ENCODE measurements around the gene NPEPPS. TPM values are rescaled to one million over a fixed set of nuclear protein-coding genes. Genes with fewer than 3 reads are reported as not detected.

The NPEPPS gene
- polyA plus RNA-seq, 2 donors, result 110 to 115 TPM

- Histone ChIP-seq H3K27ac (ENCODE audit: low read depth in 2 of 2, low read length in 1 of 2) (no peak overlapping the region), H3K27me3 (ENCODE audit: control insufficient read depth in 1 of 2, insufficient read depth in 2 of 2, low read length in 2 of 2) (no peaks in the 10 kb centered on the region), H3K36me3 (ENCODE audit: control insufficient read depth in 2 of 2, insufficient read depth in 2 of 2, low read length in 1 of 2) (peaks cover 9 to 31% of the 10 kb centered on the region in 2 donors), H3K9me3 (ENCODE audit: control insufficient read depth in 2 of 2, insufficient read depth in 1 of 2, low read depth in 1 of 2, low read length in 1 of 2) (no peaks in the 10 kb centered on the region), H3K4me3 (ENCODE audit: low read depth in 1 of 2, low read length in 2 of 2) (no peak overlapping the region), H3K4me1 (ENCODE audit: control insufficient read depth in 2 of 2, insufficient read depth in 2 of 2, low read length in 1 of 2) (no peaks in the 10 kb centered on the region)
- WGBS, 2 donors, result 65 to 67% methylated on average over 2 of the region's 2 CpGs
These were observed 122.5 kb downstream of the NPEPPS start for GRCh38 chr17:47653442-47653841.

- WGBS, 2 donors, result 44 to 54% methylated on average over 6 of the region's 6 CpGs
- H3K27me3 ChIP-seq (ENCODE audit: control insufficient read depth in 1 of 2, insufficient read depth in 2 of 2, low read length in 2 of 2), result no peaks in the 10 kb centered on the region
- H3K36me3 ChIP-seq (ENCODE audit: control insufficient read depth in 2 of 2, insufficient read depth in 2 of 2, low read length in 1 of 2), result peaks cover 9 to 34% of the 10 kb centered on the region in 2 donors
- H3K4me3 ChIP-seq (ENCODE audit: low read depth in 1 of 2, low read length in 2 of 2), result no peak overlapping the region
- H3K4me1 ChIP-seq (ENCODE audit: control insufficient read depth in 2 of 2, insufficient read depth in 2 of 2, low read length in 1 of 2), result no peaks in the 10 kb centered on the region
- H3K27ac ChIP-seq (ENCODE audit: low read depth in 2 of 2, low read length in 1 of 2), result no peak overlapping the region
- H3K9me3 ChIP-seq (ENCODE audit: control insufficient read depth in 2 of 2, insufficient read depth in 1 of 2, low read depth in 1 of 2, low read length in 1 of 2), result no peaks in the 10 kb centered on the region
These were observed 124.1 kb downstream of the NPEPPS start for GRCh38 chr17:47654991-47655390.

GRCh38 chr17:47660064-47660492 is 129.2 kb downstream of the NPEPPS start:
- Histone ChIP-seq H3K27me3 (ENCODE audit: control insufficient read depth in 1 of 2, insufficient read depth in 2 of 2, low read length in 2 of 2) (no peaks in the 10 kb centered on the region), H3K4me3 (ENCODE audit: low read depth in 1 of 2, low read length in 2 of 2) (no peak overlapping the region), H3K4me1 (ENCODE audit: control insufficient read depth in 2 of 2, insufficient read depth in 2 of 2, low read length in 1 of 2) (no peaks in the 10 kb centered on the region), H3K27ac (ENCODE audit: low read depth in 2 of 2, low read length in 1 of 2) (no peak overlapping the region), H3K9me3 (ENCODE audit: control insufficient read depth in 2 of 2, insufficient read depth in 1 of 2, low read depth in 1 of 2, low read length in 1 of 2) (no peaks in the 10 kb centered on the region), H3K36me3 (ENCODE audit: control insufficient read depth in 2 of 2, insufficient read depth in 2 of 2, low read length in 1 of 2) (peaks cover 17 to 35% of the 10 kb centered on the region in 2 donors)
- WGBS, 2 donors, result 52 to 62% methylated on average over 6 of the region's 6 CpGs

GRCh38 chr17:47663912-47664623 is 133.2 kb downstream of the NPEPPS start:
- Histone ChIP-seq H3K27ac (ENCODE audit: low read depth in 2 of 2, low read length in 1 of 2) (peak overlapping the region in 1 of 2 donors; percentile 1), H3K27me3 (ENCODE audit: control insufficient read depth in 1 of 2, insufficient read depth in 2 of 2, low read length in 2 of 2) (no peaks in the 10 kb centered on the region), H3K4me1 (ENCODE audit: control insufficient read depth in 2 of 2, insufficient read depth in 2 of 2, low read length in 1 of 2) (no peaks in the 10 kb centered on the region), H3K4me3 (ENCODE audit: low read depth in 1 of 2, low read length in 2 of 2) (no peak overlapping the region), H3K9me3 (ENCODE audit: control insufficient read depth in 2 of 2, insufficient read depth in 1 of 2, low read depth in 1 of 2, low read length in 1 of 2) (no peaks in the 10 kb centered on the region), H3K36me3 (ENCODE audit: control insufficient read depth in 2 of 2, insufficient read depth in 2 of 2, low read length in 1 of 2) (peaks cover 11 to 16% of the 10 kb centered on the region in 2 donors)
- 40% methylated on average over 6 of the region's 6 CpGs for WGBS, 2 donors

GRCh38 chr17:47664624-47664941 is 133.7 kb downstream of the NPEPPS start:
- Histone ChIP-seq H3K27me3 (ENCODE audit: control insufficient read depth in 1 of 2, insufficient read depth in 2 of 2, low read length in 2 of 2) (no peaks in the 10 kb centered on the region), H3K4me3 (ENCODE audit: low read depth in 1 of 2, low read length in 2 of 2) (no peak overlapping the region), H3K4me1 (ENCODE audit: control insufficient read depth in 2 of 2, insufficient read depth in 2 of 2, low read length in 1 of 2) (no peaks in the 10 kb centered on the region), H3K9me3 (ENCODE audit: control insufficient read depth in 2 of 2, insufficient read depth in 1 of 2, low read depth in 1 of 2, low read length in 1 of 2) (no peaks in the 10 kb centered on the region), H3K27ac (ENCODE audit: low read depth in 2 of 2, low read length in 1 of 2) (no peak overlapping the region), H3K36me3 (ENCODE audit: control insufficient read depth in 2 of 2, insufficient read depth in 2 of 2, low read length in 1 of 2) (peaks cover 13 to 18% of the 10 kb centered on the region in 2 donors)

- Histone ChIP-seq H3K27me3 (ENCODE audit: control insufficient read depth in 1 of 2, insufficient read depth in 2 of 2, low read length in 2 of 2) (no peaks in the 10 kb centered on the region), H3K4me1 (ENCODE audit: control insufficient read depth in 2 of 2, insufficient read depth in 2 of 2, low read length in 1 of 2) (no peaks in the 10 kb centered on the region), H3K9me3 (ENCODE audit: control insufficient read depth in 2 of 2, insufficient read depth in 1 of 2, low read depth in 1 of 2, low read length in 1 of 2) (no peaks in the 10 kb centered on the region), H3K4me3 (ENCODE audit: low read depth in 1 of 2, low read length in 2 of 2) (no peak overlapping the region), H3K36me3 (ENCODE audit: control insufficient read depth in 2 of 2, insufficient read depth in 2 of 2, low read length in 1 of 2) (peaks cover 16 to 23% of the 10 kb centered on the region in 2 donors), H3K27ac (ENCODE audit: low read depth in 2 of 2, low read length in 1 of 2) (no peak overlapping the region)
- WGBS, 2 donors, result 75% methylated on average over 3 of the region's 3 CpGs
These were observed 134.7 kb downstream of the NPEPPS start for GRCh38 chr17:47665655-47666054.

GRCh38 chr17:47669081-47669480 is 138.2 kb downstream of the NPEPPS start:
- Histone ChIP-seq H3K9me3 (ENCODE audit: control insufficient read depth in 2 of 2, insufficient read depth in 1 of 2, low read depth in 1 of 2, low read length in 1 of 2) (no peaks in the 10 kb centered on the region), H3K36me3 (ENCODE audit: control insufficient read depth in 2 of 2, insufficient read depth in 2 of 2, low read length in 1 of 2) (peaks cover 18 to 29% of the 10 kb centered on the region in 2 donors), H3K27ac (ENCODE audit: low read depth in 2 of 2, low read length in 1 of 2) (no peak overlapping the region), H3K4me3 (ENCODE audit: low read depth in 1 of 2, low read length in 2 of 2) (no peak overlapping the region), H3K27me3 (ENCODE audit: control insufficient read depth in 1 of 2, insufficient read depth in 2 of 2, low read length in 2 of 2) (no peaks in the 10 kb centered on the region), H3K4me1 (ENCODE audit: control insufficient read depth in 2 of 2, insufficient read depth in 2 of 2, low read length in 1 of 2) (no peaks in the 10 kb centered on the region)
- 92% methylated on average over 4 of the region's 4 CpGs for WGBS, 2 donors

GRCh38 chr17:47670064-47670463 is 139.2 kb downstream of the NPEPPS start:
- peaks cover 15 to 37% of the 10 kb centered on the region in 2 donors for H3K36me3 ChIP-seq (ENCODE audit: control insufficient read depth in 2 of 2, insufficient read depth in 2 of 2, low read length in 1 of 2)
- no peaks in the 10 kb centered on the region for H3K27me3 ChIP-seq (ENCODE audit: control insufficient read depth in 1 of 2, insufficient read depth in 2 of 2, low read length in 2 of 2)
- H3K4me3 ChIP-seq (ENCODE audit: low read depth in 1 of 2, low read length in 2 of 2), result no peak overlapping the region
- WGBS, 2 donors, result 10 to 21% methylated on average over 1 of the region's 1 CpG
- H3K4me1 ChIP-seq (ENCODE audit: control insufficient read depth in 2 of 2, insufficient read depth in 2 of 2, low read length in 1 of 2), result no peaks in the 10 kb centered on the region
- no peak overlapping the region for H3K27ac ChIP-seq (ENCODE audit: low read depth in 2 of 2, low read length in 1 of 2)
- H3K9me3 ChIP-seq (ENCODE audit: control insufficient read depth in 2 of 2, insufficient read depth in 1 of 2, low read depth in 1 of 2, low read length in 1 of 2), result no peaks in the 10 kb centered on the region
